Measurements from ENCODE around the gene TBX1. TPM values are rescaled to one million over a fixed set of nuclear protein-coding genes. Genes with fewer than 3 reads are reported as not detected.

TBX1 gene
- total and polyA plus RNA-seq, 2 of the 8 experiments (the other 6 are each of a cell fraction or from before 2014, with no cell fraction given): 0.28 TPM; not detected in 1

- TF ChIP-seq TAF7 (optimal IDR thresholded peaks at IDR 0.05; ENCODE audit: borderline replicate concordance, low read depth, low read length) (no peak), HDAC2 (IDR thresholded peaks at IDR 0.05; ENCODE audit: borderline replicate concordance in 1 of 2, low read depth in 2 of 2, low read length in 2 of 2) (no peak), SIX5 (IDR thresholded peaks at IDR 0.05; ENCODE audit: low read depth, low read length) (no peak), JUND (IDR thresholded peaks at IDR 0.05; ENCODE audit: low read length) (no peak)
These were observed 56.0 kb downstream of the TBX1 start (continued) for GRCh38 chr22:19816372-19817119.

Other genes with a start within 250 kb of the TBX1 start
- gene CLDN5, start 236.4 kb upstream of the TBX1 start, total RNA-seq (2021; fragmentation: NEBNext Ultra II Directional; extraction: Animal tissue kit (Norgen Biotek cat#: 25700)): 0.69 and 1.6 TPM in 2 replicates
- 1.2 and 2.5 TPM in 2 replicates for gene CLDN5, start 236.4 kb upstream of the TBX1 start, polyA plus RNA-seq (2011; rRNA removed)
- gene SEPTIN5, start 46.3 kb upstream of the TBX1 start, total RNA-seq (2021; fragmentation: NEBNext Ultra II Directional; extraction: Animal tissue kit (Norgen Biotek cat#: 25700)): 7.8 and 8.6 TPM in 2 replicates
- gene SEPTIN5, start 46.3 kb upstream of the TBX1 start, polyA plus RNA-seq (2011; rRNA removed): 6.0 and 9.1 TPM in 2 replicates
- gene GP1BB, start 37.2 kb upstream of the TBX1 start, total RNA-seq (2021; fragmentation: NEBNext Ultra II Directional; extraction: Animal tissue kit (Norgen Biotek cat#: 25700)): not detected in 2 replicates
- gene GP1BB, start 37.2 kb upstream of the TBX1 start, polyA plus RNA-seq (2011; rRNA removed): 0.36 and 0.66 TPM in 2 replicates
- 14.3 and 15.6 TPM in 2 replicates for gene GNB1L, start 94.1 kb downstream of the TBX1 start, total RNA-seq (2021; fragmentation: NEBNext Ultra II Directional; extraction: Animal tissue kit (Norgen Biotek cat#: 25700))
- gene GNB1L, start 94.1 kb downstream of the TBX1 start, polyA plus RNA-seq (2011; rRNA removed): 14.0 and 23.2 TPM in 2 replicates
- 16.1 and 18.8 TPM in 2 replicates for gene RTL10, start 94.1 kb downstream of the TBX1 start, total RNA-seq (2021; fragmentation: NEBNext Ultra II Directional; extraction: Animal tissue kit (Norgen Biotek cat#: 25700))
- 11.5 and 15.5 TPM in 2 replicates for gene RTL10, start 94.1 kb downstream of the TBX1 start, polyA plus RNA-seq (2011; rRNA removed)
- 15.2 and 16.6 TPM in 2 replicates for gene COMT, start 181.0 kb downstream of the TBX1 start, total RNA-seq (2021; fragmentation: NEBNext Ultra II Directional; extraction: Animal tissue kit (Norgen Biotek cat#: 25700))
- gene COMT, start 181.0 kb downstream of the TBX1 start, polyA plus RNA-seq (2011; rRNA removed): 33.7 and 45.0 TPM in 2 replicates
- gene TXNRD2, start 181.0 kb downstream of the TBX1 start, total RNA-seq (2021; fragmentation: NEBNext Ultra II Directional; extraction: Animal tissue kit (Norgen Biotek cat#: 25700)): 14.2 and 14.8 TPM in 2 replicates
- 21.9 and 25.0 TPM in 2 replicates for gene TXNRD2, start 181.0 kb downstream of the TBX1 start, polyA plus RNA-seq (2011; rRNA removed)